K562 (cell line): Measurements from ENCODE around the gene AFF3. TPM values are rescaled to one million over a fixed set of nuclear protein-coding genes. Genes with fewer than 3 reads are reported as not detected.
"Not testable (repeated sequence)": the region's sequence is repeated elsewhere in the genome, so short reads cannot be mapped to it uniquely, and the experiment has no call there.

ENCODE experiments used
- ATAC-seq: fragments of 200-7000 bp; cut with Tn5 transposase; 3 replicates; pipeline ENCODE4 v1.9.1; 2020; ENCODE audit warnings: moderate library complexity
- BruUV-seq: library from RNA; stranded (reverse); fragments of 400-500 nt; replicated peaks from 2 replicates; lab custom pipeline; 2021; lab: Mats Ljungman, UMichigan
- CTCF ChIA-PET: fragments of 300-600 bp; formaldehyde crosslinking; extraction: SDS; loops from one replicate; lab custom pipeline; 2021; ENCODE audit warnings: low intra/inter-chr PET ratio; lab: Yijun Ruan, JAX
- POLR2A ChIA-PET: fragments of 300-600, 350-650 bp; sonication (Branson Sonifier 250); formaldehyde crosslinking; extraction: SDS; loops from one replicate; lab custom pipeline; 2021; ENCODE audit warnings: antibody characterized with exemption, inconsistent platforms; lab: Yijun Ruan, JAX
- DNase-seq, 4 experiments: peaks; one replicate each; pipeline versions ENCODE4 v3.0.0 to v3.0.0-alpha.2; 2011 to 2018; ENCODE audit warnings: low spot score in 3 of 4, mixed read lengths in 3 of 4; ENCODE audit errors: extremely low read depth in 1 of 4
- FAIRE-seq: peaks from 2 replicates; lab custom pipeline; 2011; peaks lifted over from hg19 to GRCh38; lab: Jason Lieb, UNC
- H2AFZ ChIP-seq: 2 replicates; pipeline ENCODE4 v1.6.0; 2011; ENCODE audit warnings: low read depth, low read length, control low read depth, inconsistent platforms
- H3K27ac ChIP-seq: fragments of 200-600 bp; 3 replicates; pipeline ENCODE4 v1.8.0; 2011; ENCODE audit warnings: low read depth, mild to moderate bottlenecking, control low read depth, inconsistent platforms, low read length, moderate library complexity, mixed read lengths; ENCODE audit errors: extremely low read depth
- H3K27me3 ChIP-seq, 2 experiments: fragments of 300-600 bp in 1 of 2; 2 replicates in 1 of 2; 3 replicates in 1 of 2; pipeline versions ENCODE4 v1.6.0 to v1.8.0; 2011; ENCODE audit warnings: inconsistent platforms in 2 of 2, low read length in 2 of 2, mild to moderate bottlenecking in 1 of 2, mixed read lengths in 1 of 2, moderate library complexity in 1 of 2; ENCODE audit not compliant: control insufficient read depth in 2 of 2, insufficient read depth in 2 of 2
- H3K36me3 ChIP-seq: fragments of 300-600 bp; 3 replicates; pipeline ENCODE4 v1.8.0; 2011; ENCODE audit warnings: mild to moderate bottlenecking, low read length, inconsistent platforms; ENCODE audit not compliant: control insufficient read depth, insufficient read depth
- H3K4me1 ChIP-seq, 2 experiments: fragments of 200-600 bp in 1 of 2; replicated peaks in 1 of 2; 2 replicates in 1 of 2; 3 replicates in 1 of 2; pipeline versions ENCODE4 v1.5.1 to v1.8.0; 2011; ENCODE audit warnings: inconsistent platforms in 2 of 2, low read length in 2 of 2, mild to moderate bottlenecking in 1 of 2, mixed read lengths in 1 of 2, moderate library complexity in 1 of 2; ENCODE audit not compliant: control insufficient read depth in 2 of 2, insufficient read depth in 2 of 2
- H3K4me2 ChIP-seq: 2 replicates; pipeline ENCODE4 v1.6.1; 2011; ENCODE audit warnings: low read length, control low read depth, inconsistent platforms, mixed read lengths; ENCODE audit not compliant: insufficient read depth
- H3K4me3 ChIP-seq: fragments of 200-600 bp; sonication (generic), shearing (Covaris generic); 2 replicates; pipeline ENCODE4 v1.5.1; 2016; ENCODE audit warnings: control low read depth, inconsistent platforms
- H3K79me2 ChIP-seq: fragments of 200-600 bp; 3 replicates; pipeline ENCODE4 v1.8.0; 2011; ENCODE audit warnings: low read length, inconsistent platforms; ENCODE audit not compliant: control insufficient read depth, insufficient read depth
- H3K9ac ChIP-seq, 2 experiments: 2 replicates each; pipeline versions ENCODE4 v1.6.0 to v1.6.1; 2011; ENCODE audit warnings: low read depth in 2 of 2, low read length in 2 of 2, control low read depth in 1 of 2, inconsistent platforms in 1 of 2, mild to moderate bottlenecking in 1 of 2, mixed read lengths in 1 of 2; ENCODE audit not compliant: insufficient read depth in 1 of 2
- H3K9me1 ChIP-seq: one replicate; pipeline ENCODE4 v1.6.0; 2011; ENCODE audit warnings: inconsistent platforms, mild to moderate bottlenecking, low read length, moderate library complexity; ENCODE audit not compliant: control insufficient read depth, insufficient read depth
- H3K9me3 ChIP-seq: replicated peaks from 2 replicates; pipeline ENCODE4 v1.5.1; 2011; ENCODE audit warnings: low read depth, low read length, inconsistent platforms; ENCODE audit not compliant: control insufficient read depth, insufficient read depth
- H4K20me1 ChIP-seq: replicated peaks from 2 replicates; pipeline ENCODE4 v1.6.1; 2011; ENCODE audit warnings: low read length, inconsistent platforms, mixed read lengths; ENCODE audit not compliant: control insufficient read depth, insufficient read depth
- WGBS: fragments of 100-300 bp; shearing (Covaris generic); methylation state at CpG from one replicate; pipeline ENCODE4 v1.1.6; 2016; ENCODE audit warnings: low coverage, mixed read lengths; ENCODE audit not compliant: insufficient coverage; ENCODE audit errors: missing lambda C conversion rate; 5-methylcytosine and 5-hydroxymethylcytosine counted together
- in situ Hi-C: fragments of 300-500 bp; cut with MboI; formaldehyde crosslinking; loops from 4 replicates; pipeline ENCODE4 v1.15.0; 2018; ENCODE audit warnings: inconsistent platforms, mixed read lengths
- intact Hi-C: fragments of 100-400 bp; cut with micrococcal nuclease; formaldehyde crosslinking; loops from 2 replicates; pipeline ENCODE4 v1.14.2; 2022
- polyA plus RNA-seq, 8 experiments: library from polyadenylated mRNA; depleted of rRNA in 4 of 8; stranded (reverse) in 5 of 8; unstranded in 3 of 8; fragments of >200 nt; fragmentation: Nextera tagmentation in 2 of 8; fragmentation: Illumina TruSeq in 1 of 8; extraction: Ambion mirVana in 2 of 8; extraction: Trizol in 1 of 8; gene quantifications; 2 replicates each; pipeline versions ENCODE4 v1.2.1 to v1.2.3, GENCODE V29; 2011 to 2014; ENCODE audit warnings: inconsistent platforms in 1 of 8, missing spikeins in 1 of 8
- total RNA-seq, 7 experiments: library from RNA; depleted of rRNA in 6 of 7; stranded (reverse); fragments of >200 nt in 6 of 7; fragmentation: Illumina TruSeq in 2 of 7; extraction: Trizol in 2 of 7; gene quantifications; 2 replicates each; pipeline versions ENCODE4 v1.2.1 to v1.2.3, GENCODE V29; 2011 to 2021; ENCODE audit warnings: low replicate concordance in 1 of 7

AFF3 gene
- total and polyA plus RNA-seq, 9 of the 15 experiments (the other 6 are each of a cell fraction or from before 2014, with no cell fraction given), result 0.02 to 0.11 TPM; not detected in 7

GRCh38 chr2:100098855-100099254 lies 43.5 kb downstream of the AFF3 start:
- CTCF ChIA-PET, H3K4me2 ChIP-seq, H3K4me3 ChIP-seq, intact Hi-C loops, H3K9me3 ChIP-seq, in situ Hi-C loops, H3K79me2 ChIP-seq, H4K20me1 ChIP-seq, H3K27ac ChIP-seq, ATAC-seq, H3K27me3 ChIP-seq, H3K36me3 ChIP-seq, H3K9ac ChIP-seq, H2AFZ ChIP-seq, H3K4me1 ChIP-seq, DNase-seq, FAIRE-seq, BruUV-seq, POLR2A ChIA-PET, H3K9me1 ChIP-seq: not testable (repeated sequence)
- WGBS, result no CpG with 5 or more reads among the region's 8 CpGs

GRCh38 chr2:100097611-100098294 lies 44.6 kb downstream of the AFF3 start:
- FAIRE-seq, H3K4me1 ChIP-seq, H3K4me2 ChIP-seq, BruUV-seq, H3K27ac ChIP-seq, in situ Hi-C loops, H4K20me1 ChIP-seq, H3K36me3 ChIP-seq, H3K9ac ChIP-seq, H3K9me1 ChIP-seq, ATAC-seq, H3K79me2 ChIP-seq, DNase-seq, CTCF ChIA-PET, POLR2A ChIA-PET, H3K4me3 ChIP-seq, H3K9me3 ChIP-seq, intact Hi-C loops, H2AFZ ChIP-seq, H3K27me3 ChIP-seq: not testable (repeated sequence)
- WGBS, result no CpG with 5 or more reads among the region's 7 CpGs

- CTCF ChIA-PET, H4K20me1 ChIP-seq, DNase-seq, intact Hi-C loops, FAIRE-seq, H3K27ac ChIP-seq, H3K4me1 ChIP-seq, H3K4me3 ChIP-seq, POLR2A ChIA-PET, H3K4me2 ChIP-seq, H3K9me1 ChIP-seq, BruUV-seq, H3K9ac ChIP-seq, H3K79me2 ChIP-seq, H3K27me3 ChIP-seq, H2AFZ ChIP-seq, in situ Hi-C loops, H3K9me3 ChIP-seq, H3K36me3 ChIP-seq: not testable (repeated sequence)
- WGBS, result 1% methylated on average over 7 of the region's 10 CpGs
- peak; percentile 62; the same call in 2 of the 3 replicates for ATAC-seq
Observed at GRCh38 chr2:100095845-100096244, 46.5 kb downstream of the AFF3 start.

GRCh38 chr2:100091807-100092206 lies 50.6 kb downstream of the AFF3 start:
- H3K9me1 ChIP-seq, H3K9ac ChIP-seq, H3K36me3 ChIP-seq, BruUV-seq, H3K4me1 ChIP-seq, H3K27ac ChIP-seq, ATAC-seq, POLR2A ChIA-PET, H3K4me2 ChIP-seq, H2AFZ ChIP-seq, FAIRE-seq, H3K4me3 ChIP-seq, intact Hi-C loops, H3K9me3 ChIP-seq, H3K79me2 ChIP-seq, DNase-seq, H4K20me1 ChIP-seq, H3K27me3 ChIP-seq, CTCF ChIA-PET, in situ Hi-C loops: not testable (repeated sequence)
- WGBS, result 0% methylated on average over 2 of the region's 8 CpGs
